Measurements from ENCODE around the gene ADARB2. TPM values are rescaled to one million over a fixed set of nuclear protein-coding genes. Genes with fewer than 3 reads are reported as not detected.
A peak's percentile ranks its signal among the peaks of the same experiment; 100 is the strongest.

The ADARB2 gene
- total RNA-seq, 1 donor from 2014 or later, result 1.2 TPM

DNA sequence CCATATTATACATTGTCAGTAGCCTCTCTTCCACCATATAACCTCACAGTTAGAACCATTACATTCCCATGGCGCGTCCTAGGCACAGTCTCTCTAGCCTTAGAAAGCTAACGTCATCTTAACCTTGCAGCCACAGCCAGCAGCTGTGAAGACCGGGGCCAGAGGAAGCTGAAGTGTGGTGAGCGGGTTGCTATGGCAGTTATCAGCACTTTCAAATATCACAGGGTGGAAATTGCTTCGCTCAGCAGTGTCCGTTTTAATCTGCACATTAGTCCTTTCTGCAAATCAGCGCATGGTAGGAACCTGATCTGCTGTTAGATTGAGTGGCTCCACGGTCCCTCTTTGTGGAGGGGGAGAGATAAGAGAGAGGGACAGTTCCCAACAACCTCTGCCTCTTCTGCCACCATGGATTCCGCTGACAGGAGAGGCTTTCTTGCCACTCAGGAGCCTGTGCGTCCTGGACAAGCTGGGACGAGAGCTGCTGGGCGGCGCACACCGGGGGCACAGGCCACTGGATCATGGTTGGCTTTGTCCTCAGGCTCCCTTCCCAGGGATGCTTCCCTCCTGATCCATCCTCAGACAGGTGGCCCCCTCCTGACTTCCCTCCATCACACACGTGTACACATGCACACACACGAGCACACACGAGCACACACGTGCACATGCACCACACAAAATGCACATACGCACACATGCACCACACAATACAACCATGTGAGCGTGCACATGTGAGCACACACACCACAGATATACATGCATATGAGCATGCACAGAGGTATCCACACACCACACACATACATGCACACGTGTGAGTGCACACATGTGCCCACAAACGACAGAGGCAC lies 587.3 kb downstream of the ADARB2 start:
- no peak for TF ChIP-seq CTCF (IDR thresholded peaks at IDR 0.05)
- intact Hi-C loops (cut with DNase I), result no loop called here
- Histone ChIP-seq H3K27me3 (no peaks in the 10 kb centered on the region), H3K4me3 (no peak overlapping the region), H3K9me3 (peaks cover 5% of the 10 kb centered on the region), H3K4me1 (no peaks in the 10 kb centered on the region), H3K36me3 (no peaks in the 10 kb centered on the region), H3K27ac (no peak overlapping the region)
- ATAC-seq (peak; percentile 34), DNase-seq (peak; percentile 42)

- intact Hi-C loops (cut with DNase I), result no loop called here
- no peak for TF ChIP-seq CTCF (IDR thresholded peaks at IDR 0.05)
- DNase-seq, result no peak
- Histone ChIP-seq H3K36me3 (no peaks in the 10 kb centered on the region), H3K27ac (no peak overlapping the region), H3K9me3 (peaks cover 5% of the 10 kb centered on the region), H3K4me3 (no peak overlapping the region), H3K4me1 (no peaks in the 10 kb centered on the region), H3K27me3 (no peaks in the 10 kb centered on the region)
- no peak for ATAC-seq
These were observed 588.3 kb downstream of the ADARB2 start for GRCh38 chr10:1148855-1149605.

DNA sequence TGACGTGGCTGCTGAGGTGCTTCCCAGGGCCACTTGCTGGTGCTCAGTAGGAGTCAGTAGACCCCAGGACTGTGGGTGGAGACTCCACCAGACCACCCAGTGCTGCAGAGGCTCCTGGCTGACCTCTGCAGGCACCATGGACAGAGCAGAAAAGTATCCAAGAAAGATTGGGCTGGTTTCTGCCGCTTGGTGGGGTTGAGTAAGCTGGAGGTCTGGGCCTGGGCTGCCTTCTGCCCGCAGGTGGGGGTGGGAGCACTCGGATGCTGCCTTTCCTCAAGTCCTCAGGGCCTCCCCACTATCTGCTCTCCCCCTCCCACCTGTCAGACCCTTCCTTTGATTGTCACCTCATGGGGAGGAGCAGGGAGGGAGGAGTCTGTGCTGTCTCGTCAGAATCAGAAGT lies 589.5 kb downstream of the ADARB2 start:
- H3K4me3 ChIP-seq, result no peak overlapping the region
- DNase-seq (peak; percentile 34), ATAC-seq (no peak)
- no peaks in the 10 kb centered on the region for H3K4me1 ChIP-seq
- no peaks in the 10 kb centered on the region for H3K36me3 ChIP-seq
- intact Hi-C loops (cut with DNase I), result no loop called here
- no peak overlapping the region for H3K27ac ChIP-seq
- no peaks in the 10 kb centered on the region for H3K27me3 ChIP-seq
- TF ChIP-seq CTCF (IDR thresholded peaks at IDR 0.05), result no peak
- peaks cover 5% of the 10 kb centered on the region for H3K9me3 ChIP-seq

DNA sequence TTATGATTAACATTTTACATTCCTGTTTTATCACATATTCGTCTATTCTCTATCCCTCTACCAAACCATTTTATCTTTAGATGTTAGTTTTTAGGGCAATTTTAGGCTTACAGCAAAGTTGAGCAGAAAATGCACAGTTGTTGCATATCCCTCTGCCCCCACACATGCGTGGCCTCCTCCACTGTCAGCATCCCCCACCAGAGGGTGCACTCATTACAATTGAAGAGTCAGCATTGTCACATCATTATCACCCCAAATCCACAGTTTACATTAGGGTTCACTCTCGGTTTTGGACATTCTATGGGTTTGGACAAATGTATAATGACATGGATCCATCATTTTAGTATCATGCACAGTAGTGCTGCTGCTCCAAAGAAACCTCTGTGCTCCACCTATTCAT lies 594.7 kb downstream of the ADARB2 start:
- Histone ChIP-seq H3K27ac (no peak overlapping the region), H3K36me3 (no peaks in the 10 kb centered on the region), H3K4me1 (no peaks in the 10 kb centered on the region), H3K27me3 (no peaks in the 10 kb centered on the region), H3K9me3 (peaks cover 5% of the 10 kb centered on the region), H3K4me3 (no peak overlapping the region)
- intact Hi-C loops (cut with DNase I), result no loop called here
- no peak for DNase-seq
- no peak for ATAC-seq
- TF ChIP-seq CTCF (IDR thresholded peaks at IDR 0.05), result no peak

DNA sequence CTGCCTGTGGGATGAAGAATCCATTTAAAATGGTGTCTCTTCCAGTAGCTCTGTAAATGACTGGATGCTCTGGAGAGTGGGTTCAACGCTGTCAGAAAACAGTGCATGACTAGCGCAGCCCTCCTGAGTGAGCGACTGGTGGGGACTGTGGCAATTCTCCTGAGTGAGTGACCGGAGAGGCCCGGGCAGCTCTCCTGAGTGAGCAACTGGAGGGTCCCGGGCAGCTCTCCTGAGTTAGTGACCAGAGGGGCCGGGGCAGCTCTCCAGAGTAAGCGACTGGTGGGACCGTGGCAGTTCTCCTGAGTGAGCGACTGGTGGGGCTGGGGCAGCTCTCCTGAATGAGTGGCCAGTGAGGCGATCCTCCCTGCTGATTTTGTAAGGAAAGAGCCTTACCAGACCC lies 595.6 kb downstream of the ADARB2 start:
- peaks cover 5% of the 10 kb centered on the region for H3K9me3 ChIP-seq
- DNase-seq, result no peak
- no peak for TF ChIP-seq CTCF (IDR thresholded peaks at IDR 0.05)
- no peak for ATAC-seq
- intact Hi-C loops (cut with DNase I), result no loop called here
- H3K27ac ChIP-seq, result no peak overlapping the region
- H3K36me3 ChIP-seq, result no peaks in the 10 kb centered on the region
- no peak overlapping the region for H3K4me3 ChIP-seq
- no peaks in the 10 kb centered on the region for H3K4me1 ChIP-seq
- no peaks in the 10 kb centered on the region for H3K27me3 ChIP-seq
